ENCODE data around the gene TCF7L1.

DNA sequence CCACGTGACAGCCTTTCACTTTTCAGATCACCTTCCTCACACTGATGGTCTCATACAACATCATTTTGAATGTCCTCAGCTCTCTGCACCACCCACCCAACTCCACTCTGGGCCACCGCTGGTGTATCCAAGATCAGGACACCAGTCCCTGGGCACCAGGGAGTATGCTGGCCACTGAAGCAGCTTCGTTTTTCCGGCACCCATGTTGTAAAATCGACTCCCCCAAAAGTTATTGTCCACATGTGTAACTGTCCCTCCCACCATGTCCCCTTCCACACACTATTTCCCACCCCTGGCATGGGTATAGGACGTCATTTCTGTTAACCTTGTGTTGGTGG lies 98.2 kb downstream of the TCF7L1 start:
- TF ChIP-seq EZH2 (IDR thresholded peaks at IDR 0.05; ENCODE audit: insufficient read depth, poor library complexity, severe bottlenecking): no peak
- TF ChIP-seq EZH2phosphoT487 (IDR thresholded peaks at IDR 0.05; ENCODE audit: insufficient read depth, low read depth): no peak

All from GM23248 (cell line).